Measurements from ENCODE around the gene GNB1L. TPM values are rescaled to one million over a fixed set of nuclear protein-coding genes. Genes with fewer than 3 reads are reported as not detected.

GNB1L gene
- total and polyA plus RNA-seq, 2 of the 13 experiments (the other 11 are each of a cell fraction or from before 2014, with no cell fraction given) = 2.5 to 7.4 TPM

- TF ChIP-seq SMAD1 (CRISPR knock-in tag; IDR thresholded peaks at IDR 0.05; ENCODE audit: borderline replicate concordance, low read depth) (no peak), ZNF850 (CRISPR knock-in tag; conservative IDR thresholded peaks at IDR 0.05) (no peak), ZNF766 (CRISPR knock-in tag; IDR thresholded peaks at IDR 0.05; ENCODE audit: borderline replicate concordance) (no peak), SRSF9 (IDR thresholded peaks at IDR 0.05; ENCODE audit: borderline replicate concordance, insufficient read depth, low read depth, low read length, poor library complexity, severe bottlenecking) (no peak), NR2F6 (IDR thresholded peaks at IDR 0.05) (0 out of 2 replicates have a peak, but pooled peaks have one; percentile 30), NR2F6 (CRISPR knock-in tag; IDR thresholded peaks at IDR 0.05) (peak; percentile 57; the same call in 1 of the 2 replicates), ZNF33B (CRISPR knock-in tag; IDR thresholded peaks at IDR 0.05) (no peak), ZNF207 (IDR thresholded peaks at IDR 0.05; ENCODE audit: borderline replicate concordance) (no peak), ZMAT3 (CRISPR knock-in tag; conservative IDR thresholded peaks at IDR 0.05) (peak; percentile 58; the same call in 1 of the 2 replicates), IKZF4 (CRISPR knock-in tag; IDR thresholded peaks at IDR 0.05; ENCODE audit: borderline replicate concordance, low read depth, not compliant biosample characterization) (no peak), ZNF83 (CRISPR knock-in tag; IDR thresholded peaks at IDR 0.05; ENCODE audit: borderline replicate concordance) (no peak), ZNF670 (CRISPR knock-in tag; IDR thresholded peaks at IDR 0.05; ENCODE audit: borderline replicate concordance) (no peak), PTBP1 (IDR thresholded peaks at IDR 0.05; ENCODE audit: low read depth, low read length, poor library complexity, severe bottlenecking) (no peak), BHLHE40 (IDR thresholded peaks at IDR 0.05; ENCODE audit: low read length) (0 out of 2 replicates have a peak, but pooled peaks have one; percentile 30), ZNF24 (IDR thresholded peaks at IDR 0.05) (no peak), ZNF607 (CRISPR knock-in tag; IDR thresholded peaks at IDR 0.05; ENCODE audit: borderline replicate concordance) (0 out of 2 replicates have a peak, but pooled peaks have one; percentile 27), ZNF354B (CRISPR knock-in tag; IDR thresholded peaks at IDR 0.05) (no peak)
- TF ChIP-seq, protein P1, sequence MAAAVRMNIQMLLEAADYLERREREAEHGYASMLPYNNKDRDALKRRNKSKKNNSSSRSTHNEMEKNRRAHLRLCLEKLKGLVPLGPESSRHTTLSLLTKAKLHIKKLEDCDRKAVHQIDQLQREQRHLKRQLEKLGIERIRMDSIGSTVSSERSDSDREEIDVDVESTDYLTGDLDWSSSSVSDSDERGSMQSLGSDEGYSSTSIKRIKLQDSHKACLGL (CRISPR knock-in tag; IDR thresholded peaks at IDR 0.05) = peak; percentile 52; the same call in 1 of the 2 replicates
- TF ChIP-seq, protein P2, sequence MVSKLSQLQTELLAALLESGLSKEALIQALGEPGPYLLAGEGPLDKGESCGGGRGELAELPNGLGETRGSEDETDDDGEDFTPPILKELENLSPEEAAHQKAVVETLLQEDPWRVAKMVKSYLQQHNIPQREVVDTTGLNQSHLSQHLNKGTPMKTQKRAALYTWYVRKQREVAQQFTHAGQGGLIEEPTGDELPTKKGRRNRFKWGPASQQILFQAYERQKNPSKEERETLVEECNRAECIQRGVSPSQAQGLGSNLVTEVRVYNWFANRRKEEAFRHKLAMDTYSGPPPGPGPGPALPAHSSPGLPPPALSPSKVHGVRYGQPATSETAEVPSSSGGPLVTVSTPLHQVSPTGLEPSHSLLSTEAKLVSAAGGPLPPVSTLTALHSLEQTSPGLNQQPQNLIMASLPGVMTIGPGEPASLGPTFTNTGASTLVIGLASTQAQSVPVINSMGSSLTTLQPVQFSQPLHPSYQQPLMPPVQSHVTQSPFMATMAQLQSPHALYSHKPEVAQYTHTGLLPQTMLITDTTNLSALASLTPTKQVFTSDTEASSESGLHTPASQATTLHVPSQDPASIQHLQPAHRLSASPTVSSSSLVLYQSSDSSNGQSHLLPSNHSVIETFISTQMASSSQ (IDR thresholded peaks at IDR 0.05; ENCODE audit: low read depth) = no peak
- TF ChIP-seq, protein P2 (CRISPR knock-in tag; IDR thresholded peaks at IDR 0.05; ENCODE audit: borderline replicate concordance) = peak; percentile 6; the same call in 1 of the 2 replicates
- TF ChIP-seq, protein P3, sequence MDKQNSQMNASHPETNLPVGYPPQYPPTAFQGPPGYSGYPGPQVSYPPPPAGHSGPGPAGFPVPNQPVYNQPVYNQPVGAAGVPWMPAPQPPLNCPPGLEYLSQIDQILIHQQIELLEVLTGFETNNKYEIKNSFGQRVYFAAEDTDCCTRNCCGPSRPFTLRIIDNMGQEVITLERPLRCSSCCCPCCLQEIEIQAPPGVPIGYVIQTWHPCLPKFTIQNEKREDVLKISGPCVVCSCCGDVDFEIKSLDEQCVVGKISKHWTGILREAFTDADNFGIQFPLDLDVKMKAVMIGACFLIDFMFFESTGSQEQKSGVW (CRISPR knock-in tag; IDR thresholded peaks at IDR 0.05; ENCODE audit: borderline replicate concordance) = no peak
- TF ChIP-seq, protein P4, sequence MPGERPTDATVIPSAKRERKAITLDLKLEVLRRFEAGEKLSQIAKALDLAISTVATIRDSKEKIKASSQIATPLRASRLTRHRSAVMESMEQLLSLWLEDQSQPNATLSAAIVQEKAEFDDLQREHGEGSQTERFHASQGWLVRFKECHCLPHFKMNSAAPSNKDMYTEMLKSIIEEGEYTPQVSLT (CRISPR knock-in tag; IDR thresholded peaks at IDR 0.05; ENCODE audit: borderline replicate concordance, low read depth) = no peak
- TF ChIP-seq, protein P5, sequence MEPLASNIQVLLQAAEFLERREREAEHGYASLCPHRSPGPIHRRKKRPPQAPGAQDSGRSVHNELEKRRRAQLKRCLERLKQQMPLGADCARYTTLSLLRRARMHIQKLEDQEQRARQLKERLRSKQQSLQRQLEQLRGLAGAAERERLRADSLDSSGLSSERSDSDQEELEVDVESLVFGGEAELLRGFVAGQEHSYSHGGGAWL (CRISPR knock-in tag; IDR thresholded peaks at IDR 0.05) = 0 out of 2 replicates have a peak, but pooled peaks have one; percentile 39
These were observed 30.3 kb downstream of the GNB1L start (continued) for GRCh38 chr22:19824212-19824925.

Data from HepG2 (cell line).